Measurements from ENCODE around the gene SNED1. TPM values are rescaled to one million over a fixed set of nuclear protein-coding genes. Genes with fewer than 3 reads are reported as not detected.

SNED1 gene
- total RNA-seq, 1 donor from 2014 or later: 2.3 TPM

- H3K27ac Mint-ChIP-seq (ENCODE audit: unreplicated experiment): no peak overlapping the region
- no peak for TF ChIP-seq CTCF (IDR thresholded peaks at IDR 0.05; ENCODE audit: unreplicated experiment)
- peaks cover 18% of the 10 kb centered on the region for H3K4me1 Mint-ChIP-seq (ENCODE audit: unreplicated experiment)
- DNase-seq (ENCODE audit: low spot score): no peak
- H3K4me3 Mint-ChIP-seq (ENCODE audit: unreplicated experiment): no peak overlapping the region
- H3K27me3 Mint-ChIP-seq (ENCODE audit: unreplicated experiment): peaks cover 9% of the 10 kb centered on the region
- peaks cover 30% of the 10 kb centered on the region for H3K36me3 Mint-ChIP-seq (ENCODE audit: low read depth, unreplicated experiment)
- no peaks in the 10 kb centered on the region for H3K9me3 Mint-ChIP-seq (ENCODE audit: unreplicated experiment)
Measured at GRCh38 chr2:241114836-241115235, 116.4 kb downstream of the SNED1 start.

GRCh38 chr2:241115361-241115760 is 116.9 kb downstream of the SNED1 start:
- H3K27me3 Mint-ChIP-seq (ENCODE audit: unreplicated experiment): peaks cover 9% of the 10 kb centered on the region
- H3K4me3 Mint-ChIP-seq (ENCODE audit: unreplicated experiment): no peak overlapping the region
- no peaks in the 10 kb centered on the region for H3K9me3 Mint-ChIP-seq (ENCODE audit: unreplicated experiment)
- no peak for DNase-seq (ENCODE audit: low spot score)
- H3K27ac Mint-ChIP-seq (ENCODE audit: unreplicated experiment): no peak overlapping the region
- H3K36me3 Mint-ChIP-seq (ENCODE audit: low read depth, unreplicated experiment): peaks cover 27% of the 10 kb centered on the region
- peaks cover 13% of the 10 kb centered on the region for H3K4me1 Mint-ChIP-seq (ENCODE audit: unreplicated experiment)
- TF ChIP-seq CTCF (IDR thresholded peaks at IDR 0.05; ENCODE audit: unreplicated experiment): no peak

- Mint-ChIP-seq H3K4me1 (ENCODE audit: unreplicated experiment) (peaks cover 6% of the 10 kb centered on the region), H3K4me3 (ENCODE audit: unreplicated experiment) (no peak overlapping the region), H3K27ac (ENCODE audit: unreplicated experiment) (no peak overlapping the region), H3K27me3 (ENCODE audit: unreplicated experiment) (peaks cover 5% of the 10 kb centered on the region), H3K36me3 (ENCODE audit: low read depth, unreplicated experiment) (peaks cover 22% of the 10 kb centered on the region), H3K9me3 (ENCODE audit: unreplicated experiment) (no peaks in the 10 kb centered on the region)
- TF ChIP-seq CTCF (IDR thresholded peaks at IDR 0.05; ENCODE audit: unreplicated experiment): no peak
- DNase-seq (ENCODE audit: low spot score): no peak
Measured at GRCh38 chr2:241116606-241117560, 118.5 kb downstream of the SNED1 start.

GRCh38 chr2:241118737-241119505 is 120.5 kb downstream of the SNED1 start:
- Mint-ChIP-seq H3K36me3 (ENCODE audit: low read depth, unreplicated experiment) (peaks cover 20% of the 10 kb centered on the region), H3K27me3 (ENCODE audit: unreplicated experiment) (peaks cover 5% of the 10 kb centered on the region), H3K9me3 (ENCODE audit: unreplicated experiment) (no peaks in the 10 kb centered on the region), H3K27ac (ENCODE audit: unreplicated experiment) (no peak overlapping the region), H3K4me1 (ENCODE audit: unreplicated experiment) (no peaks in the 10 kb centered on the region), H3K4me3 (ENCODE audit: unreplicated experiment) (no peak overlapping the region)
- no peak for TF ChIP-seq CTCF (IDR thresholded peaks at IDR 0.05; ENCODE audit: unreplicated experiment)
- DNase-seq (ENCODE audit: low spot score): no peak
